ENCODE results near the gene DYNC2H1.

DNA sequence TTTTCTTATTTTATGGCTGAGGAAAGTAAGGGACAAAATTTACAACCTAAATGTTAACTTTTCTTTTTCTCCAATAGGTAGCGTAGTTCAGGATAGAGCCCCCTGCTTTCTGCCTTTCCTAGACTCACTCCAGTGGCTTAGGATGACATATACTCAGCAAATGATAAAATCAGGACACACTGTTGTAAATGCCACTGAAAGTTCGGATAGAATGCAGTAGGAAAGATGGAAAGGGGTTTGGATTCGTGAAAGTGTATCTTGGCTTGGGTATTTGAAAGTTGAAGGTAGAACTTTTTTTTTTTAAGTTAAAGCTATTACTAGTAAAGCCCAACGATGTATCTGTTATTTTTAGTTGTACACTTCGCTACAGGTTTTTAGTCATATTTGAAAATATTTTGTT, 2.2 kb downstream of the DYNC2H1 start:
- no peak for TF ChIP-seq POLR2A (IDR thresholded peaks at IDR 0.05)
- TF ChIP-seq, protein P1, sequence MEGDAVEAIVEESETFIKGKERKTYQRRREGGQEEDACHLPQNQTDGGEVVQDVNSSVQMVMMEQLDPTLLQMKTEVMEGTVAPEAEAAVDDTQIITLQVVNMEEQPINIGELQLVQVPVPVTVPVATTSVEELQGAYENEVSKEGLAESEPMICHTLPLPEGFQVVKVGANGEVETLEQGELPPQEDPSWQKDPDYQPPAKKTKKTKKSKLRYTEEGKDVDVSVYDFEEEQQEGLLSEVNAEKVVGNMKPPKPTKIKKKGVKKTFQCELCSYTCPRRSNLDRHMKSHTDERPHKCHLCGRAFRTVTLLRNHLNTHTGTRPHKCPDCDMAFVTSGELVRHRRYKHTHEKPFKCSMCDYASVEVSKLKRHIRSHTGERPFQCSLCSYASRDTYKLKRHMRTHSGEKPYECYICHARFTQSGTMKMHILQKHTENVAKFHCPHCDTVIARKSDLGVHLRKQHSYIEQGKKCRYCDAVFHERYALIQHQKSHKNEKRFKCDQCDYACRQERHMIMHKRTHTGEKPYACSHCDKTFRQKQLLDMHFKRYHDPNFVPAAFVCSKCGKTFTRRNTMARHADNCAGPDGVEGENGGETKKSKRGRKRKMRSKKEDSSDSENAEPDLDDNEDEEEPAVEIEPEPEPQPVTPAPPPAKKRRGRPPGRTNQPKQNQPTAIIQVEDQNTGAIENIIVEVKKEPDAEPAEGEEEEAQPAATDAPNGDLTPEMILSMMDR (IDR thresholded peaks at IDR 0.05) = no peak
